ENCODE measurements around the gene PTCRA.
"Not testable (repeated sequence)": the region's sequence is repeated elsewhere in the genome, so short reads cannot be mapped to it uniquely, and the experiment has no call there.

PTCRA gene

GRCh38 chr6:42915732-42916131 is at the start of gene PTCRA:
Gene PTCRA, plus strand, starts transcription at chr6:42916053. Its CDS starts 17 bp downstream, at chr6:42916070.
- Histone ChIP-seq H3K36me3 (ENCODE audit: control insufficient read depth, insufficient read depth, low read length) (no peaks in the 10 kb centered on the region), H3K9ac (ENCODE audit: low read length) (no peak within 1 kb of the TSS), H3K27me3 (ENCODE audit: control insufficient read depth, insufficient read depth, low read length) (peaks cover 6% of the 10 kb centered on the region), H3K4me1 (ENCODE audit: control insufficient read depth, insufficient read depth, low read length) (no peaks in the 10 kb centered on the region), H3K4me3 (ENCODE audit: low read length) (no peak within 1 kb of the TSS), H3K27ac (ENCODE audit: low read depth, low read length) (no peak within 1 kb of the TSS)

- no peaks in the 10 kb centered on the region for H3K27me3 ChIP-seq (ENCODE audit: control insufficient read depth, insufficient read depth, low read length)
- no peak overlapping the region for H3K9ac ChIP-seq (ENCODE audit: low read length)
- no peak overlapping the region for H3K4me3 ChIP-seq (ENCODE audit: low read length)
- H3K4me1 ChIP-seq (ENCODE audit: control insufficient read depth, insufficient read depth, low read length) = no peaks in the 10 kb centered on the region
- H3K36me3 ChIP-seq (ENCODE audit: control insufficient read depth, insufficient read depth, low read length) = no peaks in the 10 kb centered on the region
- H3K27ac ChIP-seq (ENCODE audit: low read depth, low read length) = no peak overlapping the region
Measured at GRCh38 chr6:42870145-42870936, 45.5 kb upstream of the PTCRA start.

- H3K27ac ChIP-seq (ENCODE audit: low read depth, low read length) = no peak overlapping the region
- H3K36me3 ChIP-seq (ENCODE audit: control insufficient read depth, insufficient read depth, low read length) = no peaks in the 10 kb centered on the region
Measured at GRCh38 chr6:42871711-42872110, 44.1 kb upstream of the PTCRA start.

GRCh38 chr6:42873313-42873712 is 42.5 kb upstream of the PTCRA start:
- Histone ChIP-seq H3K9ac (ENCODE audit: low read length) (no peak overlapping the region), H3K27me3 (ENCODE audit: control insufficient read depth, insufficient read depth, low read length) (no peaks in the 10 kb centered on the region), H3K4me3 (ENCODE audit: low read length) (no peak overlapping the region), H3K36me3 (ENCODE audit: control insufficient read depth, insufficient read depth, low read length) (no peaks in the 10 kb centered on the region), H3K27ac (ENCODE audit: low read depth, low read length) (no peak overlapping the region), H3K4me1 (ENCODE audit: control insufficient read depth, insufficient read depth, low read length) (no peaks in the 10 kb centered on the region)

More at GRCh38 chr6:42871711-42872110, 44.1 kb upstream of the PTCRA start:
- Histone ChIP-seq H3K27me3 (ENCODE audit: control insufficient read depth, insufficient read depth, low read length) (no peaks in the 10 kb centered on the region), H3K4me1 (ENCODE audit: control insufficient read depth, insufficient read depth, low read length) (no peaks in the 10 kb centered on the region), H3K9ac (ENCODE audit: low read length) (no peak overlapping the region), H3K4me3 (ENCODE audit: low read length) (no peak overlapping the region)

GRCh38 chr6:42877695-42878094 is 38.2 kb upstream of the PTCRA start:
- H3K36me3 ChIP-seq (ENCODE audit: control insufficient read depth, insufficient read depth, low read length) = no peaks in the 10 kb centered on the region
- H3K27me3 ChIP-seq (ENCODE audit: control insufficient read depth, insufficient read depth, low read length) = no peaks in the 10 kb centered on the region
- H3K4me1 ChIP-seq (ENCODE audit: control insufficient read depth, insufficient read depth, low read length) = no peaks in the 10 kb centered on the region
- no peak overlapping the region for H3K9ac ChIP-seq (ENCODE audit: low read length)
- no peak overlapping the region for H3K4me3 ChIP-seq (ENCODE audit: low read length)
- H3K27ac ChIP-seq (ENCODE audit: low read depth, low read length) = no peak overlapping the region

DNA sequence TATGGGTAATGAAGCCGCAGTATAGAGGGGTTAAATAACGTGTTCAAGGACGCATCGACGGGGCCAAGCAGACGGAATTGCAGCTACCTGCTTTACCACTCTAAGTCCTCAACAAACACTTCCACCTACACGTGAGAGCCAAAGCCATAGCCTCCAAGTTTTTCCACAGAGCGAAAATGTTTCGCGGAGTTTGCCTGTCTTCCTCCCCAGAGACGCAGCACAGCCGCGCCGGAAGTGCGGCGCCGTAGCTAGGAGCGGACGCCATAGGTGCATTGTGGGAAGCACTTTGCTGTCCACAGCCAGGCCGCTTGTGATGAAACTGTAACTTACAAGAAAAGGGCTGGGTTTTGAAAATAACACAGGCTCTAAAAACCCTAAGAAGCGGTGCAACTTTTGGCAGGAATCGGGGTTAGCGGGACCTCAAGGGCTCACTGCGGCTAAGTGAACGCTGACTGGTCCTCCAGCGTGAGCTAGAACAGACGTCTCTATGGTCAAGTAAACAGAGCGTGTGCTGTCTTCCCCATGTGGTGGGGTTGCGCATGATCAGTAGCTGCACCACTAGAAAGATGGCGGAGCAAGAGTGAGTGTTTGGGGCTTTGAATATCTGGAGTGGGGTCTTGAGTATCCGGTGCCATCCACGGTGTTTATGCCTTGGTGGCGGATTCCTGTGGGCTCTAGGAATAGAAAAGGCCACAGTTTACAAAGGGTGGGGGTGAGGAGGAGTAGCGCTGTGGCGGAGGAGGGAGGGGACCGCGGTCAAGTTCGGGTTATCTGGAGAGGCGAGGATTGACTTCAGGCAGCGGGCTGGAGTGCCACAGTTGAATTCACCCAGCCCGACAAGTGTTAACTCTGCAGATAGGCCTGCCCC is 36.2 kb upstream of the PTCRA start, which contains the start of gene RPL7L1:
Gene RPL7L1 (plus strand): TSS at position 245 of the 868 bp plus-strand sequence. CDS start 295 bp downstream, at position 540.
- peak within 1 kb of the TSS; percentile 98 for H3K27ac ChIP-seq (ENCODE audit: low read depth, low read length)
- no peaks in the 10 kb centered on the region for H3K27me3 ChIP-seq (ENCODE audit: control insufficient read depth, insufficient read depth, low read length)
- H3K4me3 ChIP-seq (ENCODE audit: low read length) = peak within 1 kb of the TSS; percentile 98
- peak within 1 kb of the TSS; percentile 100 for H3K9ac ChIP-seq (ENCODE audit: low read length)
- H3K36me3 ChIP-seq (ENCODE audit: control insufficient read depth, insufficient read depth, low read length) = peaks cover 13% of the 10 kb centered on the region
- no peaks in the 10 kb centered on the region for H3K4me1 ChIP-seq (ENCODE audit: control insufficient read depth, insufficient read depth, low read length)

DNA sequence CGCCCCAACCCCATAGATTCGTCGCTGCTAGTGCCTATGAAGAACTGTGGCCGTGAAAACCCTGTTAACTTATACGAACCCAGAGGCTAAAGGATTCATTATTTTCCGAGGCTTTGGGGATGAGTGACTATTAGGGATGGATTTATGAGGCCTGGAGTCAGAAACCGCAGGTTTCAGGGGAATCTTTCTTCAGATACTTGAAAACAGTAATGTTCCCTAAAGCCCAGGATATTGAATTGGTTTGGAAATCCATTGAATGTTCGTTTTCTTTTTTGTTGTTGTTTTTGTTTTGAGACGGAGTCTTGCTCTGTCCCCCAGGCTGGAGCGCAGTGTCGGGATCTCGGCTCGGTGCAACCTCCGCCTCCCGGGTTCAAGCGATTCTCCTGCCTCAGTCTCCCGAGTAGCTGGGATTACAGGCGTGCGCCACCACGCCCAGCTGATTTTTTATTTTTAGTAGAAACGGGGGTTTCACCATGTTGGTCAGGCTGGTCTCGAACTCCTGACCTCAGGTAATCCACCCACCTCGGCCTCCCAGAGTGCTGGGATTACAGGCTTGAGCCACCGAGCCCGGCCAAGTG is 35.5 kb upstream of the PTCRA start:
- peak overlapping the region; percentile 100 for H3K9ac ChIP-seq (ENCODE audit: low read length)
- H3K4me3 ChIP-seq (ENCODE audit: low read length) = peak overlapping the region; percentile 98
- not testable (repeated sequence) for H3K4me1 ChIP-seq (ENCODE audit: control insufficient read depth, insufficient read depth, low read length); H3K27me3 ChIP-seq (ENCODE audit: control insufficient read depth, insufficient read depth, low read length)
- peaks cover 17% of the 10 kb centered on the region for H3K36me3 ChIP-seq (ENCODE audit: control insufficient read depth, insufficient read depth, low read length)
- H3K27ac ChIP-seq (ENCODE audit: low read depth, low read length) = peak overlapping the region; percentile 98

- peak overlapping the region; percentile 98 for H3K4me3 ChIP-seq (ENCODE audit: low read length)
- H3K27ac ChIP-seq (ENCODE audit: low read depth, low read length) = peak overlapping the region; percentile 98
- not testable (repeated sequence) for H3K4me1 ChIP-seq (ENCODE audit: control insufficient read depth, insufficient read depth, low read length); H3K27me3 ChIP-seq (ENCODE audit: control insufficient read depth, insufficient read depth, low read length)
- peaks cover 21% of the 10 kb centered on the region for H3K36me3 ChIP-seq (ENCODE audit: control insufficient read depth, insufficient read depth, low read length)
- H3K9ac ChIP-seq (ENCODE audit: low read length) = peak overlapping the region; percentile 40
Measured at GRCh38 chr6:42880871-42881270, 35.0 kb upstream of the PTCRA start.

DNA sequence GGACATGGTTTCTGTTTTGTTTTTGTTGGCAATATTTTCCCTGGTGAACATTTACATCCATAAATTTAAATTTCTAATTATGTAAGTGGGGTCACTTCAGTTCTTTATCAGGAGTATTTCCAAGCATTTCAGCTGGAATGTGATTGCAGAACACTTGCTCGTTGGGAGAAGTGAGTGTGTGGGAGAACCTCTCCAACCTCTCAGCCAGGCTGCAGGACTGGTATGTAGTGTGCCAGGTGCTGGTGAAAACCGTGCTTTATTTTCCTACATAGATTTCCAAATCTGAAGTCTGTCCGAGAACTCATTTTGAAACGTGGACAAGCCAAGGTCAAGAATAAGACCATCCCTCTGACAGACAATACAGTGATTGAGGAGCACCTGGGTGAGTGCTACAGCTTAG is 30.2 kb upstream of the PTCRA start:
- peaks cover 25% of the 10 kb centered on the region for H3K36me3 ChIP-seq (ENCODE audit: control insufficient read depth, insufficient read depth, low read length)
- H3K4me3 ChIP-seq (ENCODE audit: low read length) = no peak overlapping the region
- H3K27ac ChIP-seq (ENCODE audit: low read depth, low read length) = no peak overlapping the region
- H3K9ac ChIP-seq (ENCODE audit: low read length) = no peak overlapping the region
- H3K27me3 ChIP-seq (ENCODE audit: control insufficient read depth, insufficient read depth, low read length) = no peaks in the 10 kb centered on the region
- H3K4me1 ChIP-seq (ENCODE audit: control insufficient read depth, insufficient read depth, low read length) = peaks cover 3% of the 10 kb centered on the region

DNA sequence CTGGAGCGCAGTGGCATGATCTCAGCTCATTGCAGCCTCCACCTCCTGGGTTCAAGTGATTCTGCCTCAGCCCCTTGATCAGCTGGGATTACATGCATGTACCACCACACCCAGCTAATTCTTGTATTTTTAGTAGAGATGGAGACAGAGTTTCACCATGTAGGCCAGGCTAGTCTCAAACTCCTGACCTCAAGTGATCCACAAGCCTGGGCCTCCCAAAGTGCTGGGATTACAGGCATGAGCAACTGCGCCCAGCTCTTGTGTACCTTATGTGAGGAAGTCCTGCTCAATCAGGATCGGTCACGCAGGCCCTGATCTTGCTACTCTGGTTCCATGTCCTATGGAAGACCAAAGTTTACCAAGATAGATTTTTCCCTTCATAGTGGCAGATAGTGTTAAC is 27.7 kb upstream of the PTCRA start:
- not testable (repeated sequence) for H3K4me3 ChIP-seq (ENCODE audit: low read length); H3K27ac ChIP-seq (ENCODE audit: low read depth, low read length); H3K27me3 ChIP-seq (ENCODE audit: control insufficient read depth, insufficient read depth, low read length); H3K9ac ChIP-seq (ENCODE audit: low read length); H3K4me1 ChIP-seq (ENCODE audit: control insufficient read depth, insufficient read depth, low read length)
- peaks cover 25% of the 10 kb centered on the region for H3K36me3 ChIP-seq (ENCODE audit: control insufficient read depth, insufficient read depth, low read length)

DNA sequence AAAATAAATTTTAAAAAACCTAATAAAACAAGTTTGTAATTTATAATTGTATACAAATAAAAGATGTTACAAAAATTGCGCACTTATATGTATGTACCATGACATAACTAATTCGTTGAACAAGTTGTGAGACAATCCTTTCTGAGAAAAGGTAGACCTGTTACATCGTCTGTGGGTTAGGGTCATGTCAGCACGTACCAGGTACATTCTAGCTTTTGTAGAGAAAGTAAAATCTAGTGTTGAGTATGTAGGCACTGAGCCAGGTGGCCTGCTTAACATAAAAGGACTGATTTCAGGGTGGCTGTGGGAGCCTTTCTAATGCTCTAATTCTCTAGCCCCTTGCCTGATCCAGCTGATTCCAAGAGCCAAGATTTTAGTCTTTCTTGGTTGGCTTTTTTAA is 26.0 kb upstream of the PTCRA start:
- H3K36me3 ChIP-seq (ENCODE audit: control insufficient read depth, insufficient read depth, low read length) = peaks cover 9% of the 10 kb centered on the region

More for the DNA sequence above, 26.0 kb upstream of the PTCRA start:
- Histone ChIP-seq H3K27ac (ENCODE audit: low read depth, low read length) (peak overlapping the region; percentile 82), H3K27me3 (ENCODE audit: control insufficient read depth, insufficient read depth, low read length) (no peaks in the 10 kb centered on the region), H3K4me3 (ENCODE audit: low read length) (peak overlapping the region; percentile 75), H3K4me1 (ENCODE audit: control insufficient read depth, insufficient read depth, low read length) (peaks cover 3% of the 10 kb centered on the region), H3K9ac (ENCODE audit: low read length) (no peak overlapping the region)

All from rectal smooth muscle tissue (tissue), 1 donor.